Omental fat pad (tissue), 4 donors: ENCODE measurements around the gene SCAF1. TPM values are rescaled to one million over a fixed set of nuclear protein-coding genes. Genes with fewer than 3 reads are reported as not detected.

Source experiments
- ATAC-seq: fragments of 150-250 bp; one replicate; pipeline ENCODE4 v1.9.1; 2016; ENCODE audit warnings: mild to moderate bottlenecking, moderate library complexity; ENCODE audit not compliant: low FRiP score
- DNase-seq: peaks from one replicate; pipeline ENCODE4 v3.0.0-alpha.2; 2019; ENCODE audit warnings: low spot score
- total RNA-seq, 4 donors: library from RNA; depleted of rRNA; stranded (reverse); fragments of >200 nt; gene quantifications; one replicate each; pipeline ENCODE4 v1.1.0, GENCODE V29; 2016
- TF ChIP-seq, protein P1 (sequence below), 3 donors: fragments of 450-650 bp; IDR thresholded peaks; one replicate each; pipeline ENCODE4 v1.5.1; 2016 to 2017; ENCODE audit warnings: antibody characterized with exemption in 3 of 3, mild to moderate bottlenecking in 3 of 3, moderate library complexity in 2 of 3

The SCAF1 gene
- total RNA-seq, 4 donors from 2014 or later: 8.8 to 13.6 (median 11.5) TPM

DNA sequence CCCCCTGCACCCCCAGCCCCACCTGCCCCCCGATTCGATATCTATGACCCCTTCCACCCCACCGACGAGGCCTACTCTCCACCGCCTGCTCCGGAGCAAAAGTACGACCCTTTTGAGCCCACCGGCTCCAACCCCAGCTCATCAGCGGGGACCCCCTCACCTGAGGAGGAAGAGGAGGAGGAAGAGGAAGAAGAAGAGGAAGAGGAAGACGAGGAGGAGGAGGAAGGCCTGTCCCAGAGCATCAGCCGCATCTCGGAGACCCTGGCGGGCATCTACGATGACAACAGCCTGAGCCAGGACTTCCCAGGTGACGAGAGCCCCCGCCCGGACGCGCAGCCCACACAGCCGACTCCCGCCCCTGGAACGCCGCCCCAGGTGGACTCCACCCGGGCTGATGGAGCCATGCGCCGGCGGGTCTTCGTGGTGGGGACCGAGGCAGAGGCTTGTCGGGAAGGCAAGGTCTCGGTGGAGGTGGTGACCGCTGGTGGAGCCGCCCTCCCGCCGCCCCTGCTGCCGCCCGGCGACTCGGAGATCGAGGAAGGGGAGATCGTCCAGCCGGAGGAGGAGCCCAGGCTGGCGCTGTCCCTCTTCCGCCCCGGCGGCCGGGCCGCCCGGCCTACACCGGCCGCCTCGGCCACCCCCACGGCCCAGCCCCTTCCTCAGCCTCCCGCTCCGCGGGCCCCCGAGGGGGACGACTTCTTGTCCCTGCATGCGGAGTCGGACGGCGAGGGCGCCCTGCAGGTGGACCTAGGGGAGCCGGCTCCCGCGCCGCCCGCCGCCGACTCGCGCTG is 9.2 kb downstream of the SCAF1 start:
- DNase-seq (no peak), ATAC-seq (no peak)
- TF ChIP-seq, protein P1, sequence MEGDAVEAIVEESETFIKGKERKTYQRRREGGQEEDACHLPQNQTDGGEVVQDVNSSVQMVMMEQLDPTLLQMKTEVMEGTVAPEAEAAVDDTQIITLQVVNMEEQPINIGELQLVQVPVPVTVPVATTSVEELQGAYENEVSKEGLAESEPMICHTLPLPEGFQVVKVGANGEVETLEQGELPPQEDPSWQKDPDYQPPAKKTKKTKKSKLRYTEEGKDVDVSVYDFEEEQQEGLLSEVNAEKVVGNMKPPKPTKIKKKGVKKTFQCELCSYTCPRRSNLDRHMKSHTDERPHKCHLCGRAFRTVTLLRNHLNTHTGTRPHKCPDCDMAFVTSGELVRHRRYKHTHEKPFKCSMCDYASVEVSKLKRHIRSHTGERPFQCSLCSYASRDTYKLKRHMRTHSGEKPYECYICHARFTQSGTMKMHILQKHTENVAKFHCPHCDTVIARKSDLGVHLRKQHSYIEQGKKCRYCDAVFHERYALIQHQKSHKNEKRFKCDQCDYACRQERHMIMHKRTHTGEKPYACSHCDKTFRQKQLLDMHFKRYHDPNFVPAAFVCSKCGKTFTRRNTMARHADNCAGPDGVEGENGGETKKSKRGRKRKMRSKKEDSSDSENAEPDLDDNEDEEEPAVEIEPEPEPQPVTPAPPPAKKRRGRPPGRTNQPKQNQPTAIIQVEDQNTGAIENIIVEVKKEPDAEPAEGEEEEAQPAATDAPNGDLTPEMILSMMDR (IDR thresholded peaks at IDR 0.05): no peak

DNA sequence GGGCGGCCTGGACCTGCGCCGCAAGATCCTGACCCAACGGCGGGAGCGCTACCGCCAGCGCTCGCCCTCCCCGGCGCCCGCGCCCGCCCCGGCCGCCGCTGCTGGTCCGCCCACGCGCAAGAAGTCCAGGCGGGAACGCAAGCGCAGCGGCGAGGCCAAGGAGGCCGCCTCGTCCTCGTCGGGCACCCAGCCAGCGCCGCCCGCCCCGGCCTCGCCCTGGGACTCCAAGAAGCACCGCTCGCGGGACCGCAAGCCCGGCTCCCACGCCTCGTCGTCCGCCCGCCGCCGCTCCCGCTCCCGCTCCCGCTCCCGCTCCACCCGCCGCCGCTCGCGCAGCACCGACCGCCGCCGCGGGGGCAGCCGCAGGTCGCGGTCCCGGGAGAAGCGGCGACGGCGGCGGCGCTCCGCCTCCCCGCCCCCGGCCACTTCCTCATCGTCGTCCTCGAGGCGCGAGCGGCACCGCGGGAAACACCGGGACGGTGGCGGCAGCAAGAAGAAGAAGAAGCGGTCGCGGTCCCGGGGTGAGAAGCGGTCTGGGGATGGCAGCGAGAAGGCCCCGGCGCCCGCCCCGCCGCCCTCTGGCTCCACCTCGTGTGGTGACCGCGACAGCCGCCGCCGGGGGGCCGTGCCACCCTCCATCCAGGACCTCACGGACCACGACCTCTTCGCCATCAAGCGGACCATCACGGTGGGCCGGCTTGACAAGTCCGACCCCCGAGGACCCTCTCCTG is 10.0 kb downstream of the SCAF1 start:
- TF ChIP-seq, protein P1 (IDR thresholded peaks at IDR 0.05): no peak
- ATAC-seq (no peak), DNase-seq (no peak)

DNA sequence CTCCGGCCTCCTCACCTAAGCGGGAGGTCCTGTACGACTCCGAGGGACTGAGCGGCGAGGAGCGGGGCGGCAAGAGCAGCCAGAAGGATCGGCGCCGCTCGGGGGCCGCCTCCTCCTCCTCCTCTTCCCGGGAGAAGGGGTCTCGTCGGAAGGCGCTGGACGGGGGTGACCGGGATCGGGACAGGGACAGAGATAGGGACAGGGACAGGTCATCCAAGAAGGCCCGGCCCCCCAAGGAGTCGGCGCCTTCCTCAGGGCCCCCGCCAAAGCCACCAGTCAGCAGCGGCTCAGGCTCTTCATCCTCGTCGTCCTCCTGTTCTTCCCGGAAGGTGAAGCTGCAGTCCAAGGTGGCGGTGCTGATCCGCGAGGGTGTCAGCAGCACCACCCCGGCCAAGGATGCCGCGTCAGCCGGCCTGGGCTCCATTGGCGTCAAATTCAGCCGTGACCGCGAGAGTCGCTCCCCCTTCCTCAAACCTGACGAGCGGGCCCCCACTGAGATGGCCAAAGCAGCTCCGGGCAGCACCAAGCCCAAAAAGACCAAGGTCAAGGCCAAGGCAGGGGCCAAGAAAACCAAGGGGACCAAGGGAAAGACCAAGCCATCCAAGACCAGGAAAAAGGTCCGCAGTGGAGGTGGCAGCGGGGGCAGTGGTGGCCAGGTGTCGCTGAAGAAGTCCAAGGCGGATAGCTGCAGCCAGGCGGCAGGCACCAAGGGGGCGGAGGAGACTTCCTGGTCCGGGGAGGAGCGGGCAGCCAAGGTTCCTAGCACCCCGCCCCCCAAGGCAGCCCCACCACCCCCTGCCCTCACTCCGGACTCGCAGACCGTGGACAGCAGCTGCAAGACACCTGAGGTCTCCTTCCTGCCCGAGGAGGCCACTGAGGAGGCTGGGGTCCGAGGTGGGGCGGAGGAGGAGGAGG is 10.8 kb downstream of the SCAF1 start:
- no peak for DNase-seq
- TF ChIP-seq, protein P1 (IDR thresholded peaks at IDR 0.05): no peak

GRCh38 chr19:49653466-49653806 is 11.4 kb downstream of the SCAF1 start:
- DNase-seq (no peak), ATAC-seq (no peak)
- TF ChIP-seq, protein P1 (IDR thresholded peaks at IDR 0.05): no peak

More for the DNA sequence above, 10.8 kb downstream of the SCAF1 start:
- no peak for ATAC-seq

GRCh38 chr19:49654581-49654980 is 12.6 kb downstream of the SCAF1 start:
- ATAC-seq (no peak), DNase-seq (no peak)
- TF ChIP-seq, protein P1 (IDR thresholded peaks at IDR 0.05): no peak

DNA sequence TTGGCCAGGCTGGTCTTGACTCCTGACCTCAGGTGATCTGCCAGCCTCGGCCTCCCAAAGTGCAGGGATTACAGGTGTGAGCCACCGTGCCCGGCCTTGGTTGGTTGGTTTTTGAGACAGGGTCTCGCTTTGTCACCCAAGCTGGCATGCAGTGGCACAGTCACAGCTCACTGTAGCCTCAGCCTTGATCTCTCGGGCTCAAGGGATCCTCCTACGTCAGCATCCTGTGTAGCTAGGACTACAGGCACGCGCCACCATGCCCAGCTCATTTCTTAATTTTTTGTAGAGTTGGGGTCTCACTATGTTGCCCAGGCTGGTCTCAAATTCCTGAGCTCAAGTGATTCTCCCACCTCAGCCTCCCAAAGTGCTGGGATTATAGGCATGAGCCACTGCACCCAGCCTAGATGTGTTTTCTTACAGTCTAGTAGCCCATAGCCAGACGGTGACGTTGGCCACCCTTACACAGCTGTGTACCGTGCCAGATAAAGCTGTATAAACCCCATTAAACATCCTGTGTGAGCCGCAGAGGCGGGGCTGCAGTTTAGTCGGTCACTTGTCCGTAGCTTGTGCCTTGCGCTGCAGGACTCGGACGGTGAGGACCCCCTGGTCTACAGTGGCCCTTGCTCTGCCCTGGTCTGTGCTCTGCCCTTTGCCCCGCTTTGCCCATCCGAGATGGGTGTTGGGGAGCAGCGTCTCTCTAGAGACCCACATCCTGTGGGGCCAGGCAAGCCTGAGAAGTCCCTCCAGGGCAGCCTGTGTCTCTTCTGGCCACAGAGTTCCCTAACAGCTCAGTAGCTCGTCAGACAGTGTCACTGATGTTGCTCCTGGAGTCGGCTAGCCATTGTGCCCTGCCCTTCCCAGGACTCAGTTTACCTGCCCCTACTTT is 13.8 kb downstream of the SCAF1 start:
- ATAC-seq (no peak), DNase-seq (no peak)
- TF ChIP-seq, protein P1 (IDR thresholded peaks at IDR 0.05): no peak
